CD4-positive, alpha-beta T cell (primary cell): ENCODE measurements around the gene PLEKHM2. TPM values are rescaled to one million over a fixed set of nuclear protein-coding genes. Genes with fewer than 3 reads are reported as not detected.

ENCODE experiments used
- ATAC-seq: fragments of 200-7000 bp; cut with Tn5 transposase; one replicate; pipeline ENCODE4 v1.10.0; 2022; ENCODE audit warnings: mild to moderate bottlenecking; ENCODE audit not compliant: poor library complexity
- CTCF ChIA-PET: fragments of 350-600 bp; sonication (Branson Sonifier 250); formaldehyde crosslinking; loops from one replicate; lab custom pipeline; 2021; ENCODE audit warnings: antibody characterized with exemption, inconsistent platforms; lab: Charles Lee
- POLR2A ChIA-PET: fragments of 350-600 bp; sonication (Branson Sonifier 250); formaldehyde crosslinking; loops from one replicate; lab custom pipeline; 2021; ENCODE audit warnings: antibody characterized with exemption, inconsistent platforms; lab: Charles Lee
- DNase-seq, 14 experiments: peaks; one replicate each; pipeline ENCODE4 v3.0.0-alpha.2; 2013 to 2020; ENCODE audit warnings: mixed read lengths in 2 of 14
- H3K27ac ChIP-seq, 2 donors: one replicate each; pipeline versions ENCODE4 v1.5.1 to v1.7.0; 2013; ENCODE audit warnings: low read length in 2 of 2, low read depth in 1 of 2, mild to moderate bottlenecking in 1 of 2
- H3K27me3 ChIP-seq, 2 experiments: 1 replicate in 1 of 2; 2 replicates in 1 of 2; pipeline versions ENCODE4 v1.6.1 to v1.7.0; 2013; ENCODE audit warnings: low read length in 2 of 2, control low read depth in 1 of 2, mild to moderate bottlenecking in 1 of 2, moderate library complexity in 1 of 2; ENCODE audit not compliant: insufficient read depth in 2 of 2, control insufficient read depth in 1 of 2
- H3K36me3 ChIP-seq: one replicate; pipeline ENCODE4 v1.6.1; 2013; ENCODE audit warnings: low read length, control low read depth; ENCODE audit not compliant: insufficient read depth
- H3K4me1 ChIP-seq: one replicate; pipeline ENCODE4 v1.6.1; 2013; ENCODE audit warnings: low read length, control low read depth; ENCODE audit not compliant: insufficient read depth
- H3K4me3 ChIP-seq: one replicate; pipeline ENCODE4 v1.5.1; 2013; ENCODE audit warnings: mild to moderate bottlenecking, low read length, moderate library complexity
- H3K9me3 ChIP-seq, 2 experiments: 1 replicate in 1 of 2; 2 replicates in 1 of 2; pipeline versions ENCODE4 v1.6.1 to v1.7.0; 2013; ENCODE audit warnings: low read length in 2 of 2, mild to moderate bottlenecking in 2 of 2, control low read depth in 1 of 2, moderate library complexity in 1 of 2; ENCODE audit not compliant: control insufficient read depth in 1 of 2, insufficient read depth in 1 of 2
- H3K27ac Mint-ChIP-seq: one replicate; pipeline ENCODE4 v1.8.0; 2020; ENCODE audit warnings: mixed read lengths
- H3K27me3 Mint-ChIP-seq: one replicate; pipeline ENCODE4 v1.8.0; 2021; ENCODE audit warnings: mixed read lengths
- H3K36me3 Mint-ChIP-seq: one replicate; pipeline ENCODE4 v1.8.0; 2021; ENCODE audit warnings: low read depth, mixed read lengths
- H3K4me1 Mint-ChIP-seq: one replicate; pipeline ENCODE4 v1.8.0; 2021; ENCODE audit warnings: low read depth, mixed read lengths
- H3K4me3 Mint-ChIP-seq: one replicate; pipeline ENCODE4 v1.8.0; 2020; ENCODE audit warnings: mild to moderate bottlenecking, mixed read lengths
- H3K9me3 Mint-ChIP-seq: one replicate; pipeline ENCODE4 v1.8.0; 2020; ENCODE audit warnings: mixed read lengths
- intact Hi-C, 2 experiments: fragments of 100-400 bp; cut with DNase I in 1 of 2; cut with micrococcal nuclease in 1 of 2; formaldehyde crosslinking; loops; one replicate each; pipeline versions ENCODE4 v1.15.1 to v1.9.0; 2023 to 2025; cut with DNase I, micrococcal nuclease
- total RNA-seq, 174 experiments: library from RNA in 2 of 174; stranded (reverse) in 2 of 174; gene quantifications; one replicate each; pipeline ENCODE4 v1.2.3 and lab custom pipeline; 2021 to 2026
- TF ChIP-seq, protein P1 (sequence below): fragments of 200-600 bp; IDR thresholded peaks from one replicate; pipeline ENCODE4 v1.8.0; 2022; ENCODE audit warnings: antibody characterized with exemption, mild to moderate bottlenecking

PLEKHM2 gene
- total RNA-seq, 2 experiments from 2014 or later: 77.5 to 82.0 TPM

DNA sequence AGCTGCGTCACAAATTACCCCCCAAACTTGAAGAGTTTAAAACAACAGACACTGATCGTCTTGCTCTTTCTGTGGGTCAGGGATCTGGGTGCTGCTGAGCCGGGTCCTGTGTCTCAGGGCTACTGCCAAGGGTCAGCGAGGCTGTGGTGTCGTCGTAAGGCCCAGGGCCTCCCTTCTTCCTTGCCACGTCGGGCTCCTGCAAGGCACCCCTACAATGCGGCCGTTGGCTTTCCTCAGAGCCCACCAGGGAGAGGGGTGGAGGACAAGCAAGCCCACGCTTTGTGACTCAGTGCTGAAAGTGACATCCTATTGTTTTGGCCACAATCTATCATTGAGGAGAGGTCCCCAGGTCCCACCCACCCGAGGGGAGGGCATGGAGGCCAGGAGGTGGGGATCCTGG, 66.8 kb downstream of the PLEKHM2 start:
- H3K36me3 ChIP-seq: no peaks in the 10 kb centered on the region
- ATAC-seq (no peak), DNase-seq (no peak)
- intact Hi-C loops: no loop called here
- Mint-ChIP-seq H3K27ac (no peak overlapping the region), H3K4me3 (no peak overlapping the region), H3K9me3 (no peaks in the 10 kb centered on the region), H3K36me3 (no peaks in the 10 kb centered on the region), H3K4me1 (no peaks in the 10 kb centered on the region), H3K27me3 (peaks cover 14% of the 10 kb centered on the region)
- H3K27ac ChIP-seq: no peak overlapping the region
- H3K4me3 ChIP-seq: no peak overlapping the region
- no peaks in the 10 kb centered on the region for H3K9me3 ChIP-seq
- no peaks in the 10 kb centered on the region for H3K4me1 ChIP-seq
- TF ChIP-seq, protein P1, sequence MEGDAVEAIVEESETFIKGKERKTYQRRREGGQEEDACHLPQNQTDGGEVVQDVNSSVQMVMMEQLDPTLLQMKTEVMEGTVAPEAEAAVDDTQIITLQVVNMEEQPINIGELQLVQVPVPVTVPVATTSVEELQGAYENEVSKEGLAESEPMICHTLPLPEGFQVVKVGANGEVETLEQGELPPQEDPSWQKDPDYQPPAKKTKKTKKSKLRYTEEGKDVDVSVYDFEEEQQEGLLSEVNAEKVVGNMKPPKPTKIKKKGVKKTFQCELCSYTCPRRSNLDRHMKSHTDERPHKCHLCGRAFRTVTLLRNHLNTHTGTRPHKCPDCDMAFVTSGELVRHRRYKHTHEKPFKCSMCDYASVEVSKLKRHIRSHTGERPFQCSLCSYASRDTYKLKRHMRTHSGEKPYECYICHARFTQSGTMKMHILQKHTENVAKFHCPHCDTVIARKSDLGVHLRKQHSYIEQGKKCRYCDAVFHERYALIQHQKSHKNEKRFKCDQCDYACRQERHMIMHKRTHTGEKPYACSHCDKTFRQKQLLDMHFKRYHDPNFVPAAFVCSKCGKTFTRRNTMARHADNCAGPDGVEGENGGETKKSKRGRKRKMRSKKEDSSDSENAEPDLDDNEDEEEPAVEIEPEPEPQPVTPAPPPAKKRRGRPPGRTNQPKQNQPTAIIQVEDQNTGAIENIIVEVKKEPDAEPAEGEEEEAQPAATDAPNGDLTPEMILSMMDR: no peak
- CTCF ChIA-PET: no interaction called here
- peaks cover 0 to 5% of the 10 kb centered on the region in 2 experiments for H3K27me3 ChIP-seq
- POLR2A ChIA-PET: no interaction called here

GRCh38 chr1:15751717-15752116, 67.6 kb downstream of the PLEKHM2 start:
- ChIA-PET CTCF (no interaction called here), POLR2A (no interaction called here)
- Histone ChIP-seq H3K4me3 (no peak overlapping the region), H3K4me1 (peaks cover 7% of the 10 kb centered on the region), H3K36me3 (no peaks in the 10 kb centered on the region), H3K27me3 (peaks cover under 1 to 12% of the 10 kb centered on the region in 2 experiments), H3K9me3 (no peaks in the 10 kb centered on the region), H3K27ac (no peak overlapping the region)
- intact Hi-C loops: no loop called here
- no peak overlapping the region for H3K4me3 Mint-ChIP-seq
- H3K36me3 Mint-ChIP-seq: no peaks in the 10 kb centered on the region
- H3K4me1 Mint-ChIP-seq: peaks cover 6% of the 10 kb centered on the region
- peaks cover 22% of the 10 kb centered on the region for H3K27me3 Mint-ChIP-seq
- no peaks in the 10 kb centered on the region for H3K9me3 Mint-ChIP-seq
- DNase-seq (no peak), ATAC-seq (no peak)
- TF ChIP-seq, protein P1: no peak
- no peak overlapping the region for H3K27ac Mint-ChIP-seq

DNA sequence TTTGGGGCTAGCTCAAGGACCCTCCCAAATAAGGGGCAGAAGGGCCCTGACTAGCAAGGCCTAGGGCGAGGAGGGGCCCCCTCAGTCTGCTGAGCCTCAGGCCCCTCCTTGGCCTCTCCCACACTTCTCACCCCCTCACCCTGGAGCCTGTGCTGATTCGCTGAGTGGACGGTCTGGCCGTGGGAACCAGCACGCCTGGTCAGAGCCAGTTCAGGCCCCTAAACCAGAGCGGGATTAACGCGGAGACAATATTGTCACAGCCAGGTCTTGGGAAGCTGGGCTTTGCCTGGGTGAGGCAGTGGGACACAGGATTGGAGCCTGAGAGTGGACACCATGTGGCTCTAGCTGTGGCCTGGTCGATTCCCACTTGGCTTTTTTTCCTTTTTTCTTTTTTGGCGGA, 69.7 kb downstream of the PLEKHM2 start:
- CTCF ChIA-PET: no interaction called here
- H3K4me3 Mint-ChIP-seq: no peak overlapping the region
- intact Hi-C loops: no loop called here
- peaks cover 15% of the 10 kb centered on the region for H3K4me1 Mint-ChIP-seq
- POLR2A ChIA-PET: no interaction called here
- no peak overlapping the region for H3K27ac Mint-ChIP-seq
- TF ChIP-seq, protein P1: no peak
- Histone ChIP-seq H3K27ac (no peak overlapping the region), H3K36me3 (no peaks in the 10 kb centered on the region), H3K27me3 (peaks cover 5 to 27% of the 10 kb centered on the region in 2 experiments), H3K4me3 (no peak overlapping the region), H3K9me3 (no peaks in the 10 kb centered on the region), H3K4me1 (peaks cover 13% of the 10 kb centered on the region)
- H3K36me3 Mint-ChIP-seq: no peaks in the 10 kb centered on the region
- ATAC-seq: no peak
- no peaks in the 10 kb centered on the region for H3K9me3 Mint-ChIP-seq
- H3K27me3 Mint-ChIP-seq: peaks cover 38% of the 10 kb centered on the region
- no peak for DNase-seq
